COLO668 (cell line): ENCODE results near the gene STOX1.
"Not testable (repeated sequence)": the region's sequence is repeated elsewhere in the genome, so short reads cannot be mapped to it uniquely, and the experiment has no call there.

ENCODE experiments used
- DNase-seq: peaks from one replicate; lab custom pipeline; 2025; ENCODE audit not compliant: unreplicated experiment; lab: John Stamatoyannopoulos, UW

The STOX1 gene

GRCh38 chr10:68829521-68829920 lies 2.2 kb downstream of the STOX1 start:
- no peak for DNase-seq

- DNase-seq: no peak
These were observed 2.6 kb downstream of the STOX1 start for GRCh38 chr10:68829952-68830351.

DNA sequence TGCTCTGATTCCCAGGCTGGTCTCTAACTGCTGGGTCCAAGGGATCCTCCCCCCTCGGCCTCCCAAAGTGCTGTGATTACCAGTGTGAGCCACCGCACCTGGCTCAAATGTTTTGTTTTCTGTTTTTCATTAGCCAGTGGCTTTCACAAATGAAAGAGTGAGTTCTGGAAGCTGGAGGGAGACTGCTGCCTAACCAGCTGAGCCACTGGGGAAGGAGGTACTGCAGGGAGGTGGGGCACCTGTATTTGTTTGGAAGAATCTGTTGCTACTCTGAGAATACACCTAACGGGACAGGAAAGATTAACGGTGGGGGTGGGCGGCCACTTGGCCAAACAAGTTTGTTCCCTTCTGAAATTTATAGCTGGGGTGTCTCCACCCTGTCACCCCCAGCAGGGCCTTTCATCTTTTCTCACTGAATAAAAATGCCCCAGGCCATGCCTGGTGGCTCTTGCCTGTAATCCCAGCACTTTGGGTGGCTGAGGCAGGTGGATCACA lies 4.7 kb downstream of the STOX1 start:
- no peak for DNase-seq

DNA sequence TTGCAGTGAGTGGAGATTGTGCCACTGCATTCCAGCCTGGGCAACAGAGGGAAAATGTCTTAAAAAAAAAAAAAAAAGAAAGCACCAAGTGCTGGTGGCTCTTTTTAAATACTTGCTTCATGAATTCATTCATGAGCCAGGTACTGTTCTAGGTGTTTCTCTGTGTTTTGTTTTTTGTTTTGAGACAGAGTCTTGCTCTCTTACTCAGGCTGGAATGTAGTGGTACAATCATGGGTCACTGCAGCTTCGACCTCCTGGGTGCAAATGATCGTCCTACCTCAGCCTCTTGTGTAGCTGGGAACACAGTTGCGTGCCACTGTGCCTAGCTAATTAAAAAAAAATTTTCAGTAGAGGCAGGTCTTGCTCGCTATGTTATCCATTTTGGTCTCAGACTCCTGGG lies 5.3 kb downstream of the STOX1 start:
- no peak for DNase-seq

GRCh38 chr10:68837626-68838322 lies 10.4 kb downstream of the STOX1 start:
- DNase-seq: no peak

- DNase-seq: not testable (repeated sequence)
These were observed 13.3 kb downstream of the STOX1 start for GRCh38 chr10:68840650-68841049.

- DNase-seq: no peak
These were observed 20.9 kb downstream of the STOX1 start for GRCh38 chr10:68848281-68848680.

GRCh38 chr10:68848806-68849205 lies 21.5 kb downstream of the STOX1 start:
- DNase-seq: no peak

DNA sequence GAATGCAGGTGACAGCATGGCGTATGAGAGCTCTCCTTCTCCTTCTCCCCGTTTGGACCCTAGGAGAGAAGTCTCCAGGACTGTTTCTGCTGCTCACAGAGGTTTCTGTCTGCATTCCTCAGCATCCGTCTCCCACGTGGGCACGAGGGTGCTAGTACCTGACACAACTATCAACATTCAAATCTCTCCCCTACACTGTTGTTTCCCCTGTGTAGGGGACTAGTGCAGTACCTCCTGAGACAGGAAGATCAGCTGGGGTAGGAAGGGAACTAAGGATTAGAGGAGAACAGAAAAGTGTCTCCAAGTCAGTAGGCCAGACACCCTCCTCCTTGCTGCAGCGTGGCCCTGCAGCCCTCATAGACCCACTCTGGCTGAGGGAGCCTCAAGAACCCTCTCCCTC lies 29.0 kb downstream of the STOX1 start:
- no peak for DNase-seq

DNA sequence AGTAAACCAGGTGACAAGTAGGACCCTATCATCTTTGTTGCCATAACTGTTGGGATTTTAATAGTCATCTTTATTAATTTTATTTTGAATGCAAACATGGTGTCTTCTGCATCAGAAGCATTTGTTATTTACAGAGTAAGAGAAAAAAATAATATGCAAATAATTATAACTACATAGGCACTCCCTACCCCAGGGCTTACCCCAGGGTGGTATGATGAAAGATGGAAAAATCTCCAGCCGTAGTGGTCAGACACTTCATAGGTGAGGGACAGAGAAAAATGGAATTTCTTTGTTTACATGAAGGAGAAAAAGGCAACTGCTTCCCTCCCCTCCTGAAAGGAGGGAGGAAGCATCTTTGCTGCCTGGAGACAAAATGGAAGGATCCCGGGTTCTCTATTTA lies 29.7 kb downstream of the STOX1 start:
- no peak for DNase-seq

GRCh38 chr10:68861253-68861652 lies 33.9 kb downstream of the STOX1 start:
- DNase-seq: no peak

DNA sequence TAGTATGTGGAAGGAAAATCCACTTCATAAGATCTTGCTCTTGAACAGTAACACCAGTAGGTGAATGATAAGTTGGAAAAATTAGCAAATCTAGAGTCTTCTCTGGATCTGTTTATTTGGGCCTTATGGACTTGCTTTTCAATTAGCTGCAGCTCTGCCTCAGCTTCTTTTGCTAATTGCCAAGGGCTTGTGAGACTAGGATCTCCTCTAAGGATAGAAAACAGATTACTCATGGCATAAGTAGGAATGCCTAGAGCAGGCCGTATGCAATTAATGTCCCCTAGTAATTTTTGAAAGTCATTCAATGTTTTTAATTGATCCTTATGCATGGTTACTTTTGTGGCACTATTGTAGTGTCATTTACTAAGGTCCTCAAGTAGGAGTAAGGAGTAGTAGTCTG lies 37.3 kb downstream of the STOX1 start:
- no peak for DNase-seq

DNA sequence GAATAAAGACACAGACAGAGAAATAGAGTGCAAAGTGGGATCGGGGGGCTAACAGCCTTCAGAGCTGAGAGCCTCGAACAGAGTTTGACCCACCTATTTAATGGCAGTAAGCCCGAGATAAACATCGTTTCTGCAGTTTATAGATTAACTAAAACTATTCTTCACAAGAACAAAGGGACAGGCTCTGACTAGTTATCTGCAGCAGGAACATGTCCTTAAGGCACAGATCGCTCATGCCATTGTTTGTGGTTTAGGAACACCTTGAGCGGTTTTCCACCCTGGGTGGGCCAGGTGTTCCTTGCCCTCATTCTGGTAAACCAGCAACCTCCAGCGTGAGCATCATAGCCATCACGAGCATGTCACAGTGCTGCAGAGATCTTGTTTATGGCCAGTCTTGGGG lies 40.8 kb downstream of the STOX1 start:
- not testable (repeated sequence) for DNase-seq

DNA sequence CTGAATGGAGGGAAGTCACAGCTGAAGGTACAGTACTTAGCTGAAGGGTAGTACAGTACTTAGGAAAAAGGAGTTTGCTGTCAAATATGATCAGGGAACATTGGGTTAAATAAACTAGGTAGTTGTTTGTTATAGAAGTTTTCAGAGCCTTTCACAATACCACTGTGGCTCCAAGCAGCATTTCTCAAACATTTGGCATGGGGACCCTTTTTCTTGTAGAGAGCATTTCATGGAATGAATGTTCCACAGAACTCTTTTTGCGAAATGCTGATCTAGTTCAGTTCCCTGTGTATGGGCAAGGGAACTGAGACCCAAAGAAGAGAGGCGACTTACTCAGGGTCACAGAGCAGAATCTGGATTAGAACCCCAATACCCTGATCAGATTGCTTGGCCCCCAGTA lies 42.3 kb downstream of the STOX1 start:
- DNase-seq: no peak

- DNase-seq: no peak
These were observed 42.7 kb downstream of the STOX1 start for GRCh38 chr10:68870061-68870460.

DNA sequence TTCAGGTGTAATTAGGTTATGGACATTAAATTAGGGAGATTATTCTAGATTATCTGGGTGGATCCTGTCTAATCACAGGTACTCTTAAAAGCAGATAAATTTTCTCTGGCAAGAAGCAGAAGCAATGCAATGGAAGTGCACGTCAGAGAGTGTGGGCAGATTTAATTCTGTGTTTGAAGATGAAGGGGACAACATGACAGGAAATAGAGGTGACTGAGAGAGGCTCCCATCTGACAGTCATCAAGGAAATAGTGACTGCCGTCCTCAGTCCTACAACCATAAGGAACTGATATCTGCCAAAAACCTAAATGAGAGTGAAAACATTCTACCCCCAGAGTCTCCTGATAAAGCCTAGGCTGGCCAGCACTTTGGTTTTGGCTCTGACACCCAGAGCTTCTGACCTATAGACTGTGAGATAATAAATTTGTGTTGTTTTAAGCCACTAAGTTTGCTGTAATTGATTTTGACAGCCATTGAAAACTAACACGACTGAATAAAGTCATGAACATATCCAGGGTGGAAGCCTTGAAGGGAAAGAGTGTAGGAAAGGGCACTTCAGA lies 43.3 kb downstream of the STOX1 start:
- no peak for DNase-seq

DNA sequence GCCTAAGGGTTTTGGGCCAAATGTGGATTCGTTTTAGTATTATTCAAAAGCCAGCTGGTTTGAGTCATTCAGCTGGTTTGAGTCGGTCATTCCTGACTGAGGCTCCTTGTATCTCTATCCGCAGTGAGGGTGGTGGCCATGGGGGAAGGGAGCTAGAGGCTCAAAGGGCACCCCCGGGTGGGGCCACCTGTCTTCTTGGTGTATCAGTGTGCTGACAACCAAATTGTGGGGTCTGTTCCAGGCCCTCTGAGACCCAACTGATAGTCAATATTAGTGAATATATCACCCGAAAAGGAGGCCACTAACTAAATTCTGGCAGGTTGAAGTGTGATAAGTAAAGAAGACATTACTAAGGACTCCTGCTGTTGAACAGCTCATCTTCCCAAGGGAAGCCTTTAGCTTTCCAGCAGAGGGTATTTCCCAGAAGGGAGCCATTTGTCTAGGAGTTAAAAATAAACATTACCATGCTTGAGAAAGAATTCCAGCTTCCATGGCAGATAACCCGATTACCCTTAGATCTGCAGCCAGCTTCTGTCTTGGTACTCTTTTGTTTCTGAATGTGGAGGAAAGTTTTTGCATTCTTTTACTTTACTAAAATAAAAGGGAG lies 43.9 kb downstream of the STOX1 start:
- peak; percentile 27 for DNase-seq

DNA sequence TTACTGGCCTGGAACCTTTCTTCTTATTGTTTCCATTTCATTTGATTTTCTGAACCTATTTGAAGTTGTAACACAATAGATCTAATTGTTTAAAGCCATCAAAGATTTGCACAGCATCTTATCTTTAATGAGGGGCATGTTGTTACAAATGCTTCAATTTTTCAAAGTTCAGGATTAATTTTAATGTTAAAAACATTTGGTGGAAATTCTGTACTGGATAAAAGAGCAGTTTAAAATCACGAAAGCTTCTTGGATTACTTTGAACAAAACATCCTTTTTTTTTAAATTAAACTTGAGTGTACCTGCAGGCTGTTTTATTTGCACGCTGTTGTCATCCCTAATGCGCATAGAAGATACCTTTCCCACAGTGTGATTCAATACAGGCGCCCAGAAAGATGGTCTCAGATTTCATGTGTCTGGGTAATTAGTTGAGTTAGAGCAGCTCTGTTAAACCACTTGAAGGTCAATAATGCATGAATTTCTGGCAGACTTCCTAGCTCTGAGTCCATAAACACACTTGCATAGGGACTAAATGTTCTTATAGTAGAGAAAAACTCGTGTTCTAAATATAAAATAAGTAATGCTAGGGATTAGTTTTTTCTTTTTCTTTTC lies 44.5 kb downstream of the STOX1 start:
- peak; percentile 63 for DNase-seq

GRCh38 chr10:68876246-68877138 lies 49.2 kb downstream of the STOX1 start:
- DNase-seq: peak; percentile 24

DNA sequence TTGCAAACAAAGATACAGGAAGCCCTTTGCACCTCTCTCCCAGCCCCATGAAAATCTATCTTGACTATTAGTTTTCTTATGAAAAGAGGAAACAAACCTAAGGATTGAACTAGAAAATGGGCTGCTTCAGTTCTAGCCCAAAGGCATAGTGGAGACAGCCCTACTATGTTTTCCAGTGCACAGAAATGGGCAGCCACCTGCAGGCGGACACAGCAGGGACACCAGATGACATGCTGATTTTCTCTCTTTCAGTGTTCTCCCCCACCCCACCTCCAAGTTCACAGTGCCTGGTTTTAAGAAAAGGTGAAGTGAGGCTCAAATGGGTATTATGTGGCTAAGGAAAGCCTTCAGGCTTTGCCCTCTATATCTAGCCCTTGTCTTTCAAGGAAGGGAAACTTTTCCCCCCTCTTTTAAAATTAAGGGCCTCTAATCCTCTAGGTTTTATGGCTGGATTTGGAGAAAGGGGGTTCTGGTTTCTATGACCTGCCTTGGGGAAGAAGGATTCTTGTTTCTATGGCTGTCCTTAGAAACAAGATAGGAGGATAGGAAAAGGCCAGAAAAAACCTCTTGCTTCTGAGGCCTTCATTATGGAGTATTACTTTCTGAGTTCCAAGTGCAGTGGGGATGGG lies 50.3 kb downstream of the STOX1 start:
- no peak for DNase-seq

DNA sequence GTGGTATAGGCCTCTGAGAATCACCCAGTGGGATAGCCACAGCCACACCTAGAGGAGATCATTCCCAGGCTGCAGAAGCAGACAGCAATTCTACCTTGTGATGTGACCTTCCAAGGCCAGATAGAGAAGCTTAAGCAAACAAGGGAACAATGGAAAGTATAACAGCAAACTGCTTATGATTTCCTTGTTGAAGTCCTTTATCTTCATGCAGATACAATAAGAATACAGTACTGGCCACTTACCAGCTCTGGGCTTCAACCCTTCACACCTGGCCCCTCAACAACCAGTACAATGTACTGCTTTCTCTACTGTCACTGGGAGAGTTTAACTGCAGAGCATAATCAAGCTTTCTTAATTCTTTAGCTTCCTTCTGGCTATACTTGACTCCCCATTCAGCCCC lies 51.2 kb downstream of the STOX1 start:
- no peak for DNase-seq
